Large intestine (tissue), 12 donors: ENCODE measurements around the gene NKD2. TPM values are rescaled to one million over a fixed set of nuclear protein-coding genes. Genes with fewer than 3 reads are reported as not detected.

Experiments
- DNase-seq, 2 donors: peaks; one replicate each; pipeline versions ENCODE4 v3.0.0 to v3.0.0-alpha.2; 2013
- H3K27ac ChIP-seq: one replicate; pipeline ENCODE4 v1.5.1; 2013; ENCODE audit warnings: low read length
- H3K27me3 ChIP-seq: 2 replicates; pipeline ENCODE4 v1.6.1; 2013; ENCODE audit warnings: low read length; ENCODE audit not compliant: control insufficient read depth, insufficient read depth
- H3K36me3 ChIP-seq: 2 replicates; pipeline ENCODE4 v1.6.1; 2013; ENCODE audit warnings: low read length; ENCODE audit not compliant: control insufficient read depth, insufficient read depth
- H3K4me1 ChIP-seq: one replicate; pipeline ENCODE4 v1.6.1; 2013; ENCODE audit warnings: low read length; ENCODE audit not compliant: control insufficient read depth, insufficient read depth
- H3K4me3 ChIP-seq: one replicate; pipeline ENCODE4 v1.5.1; 2013; ENCODE audit warnings: low read length
- H3K9me3 ChIP-seq: one replicate; pipeline ENCODE4 v1.6.1; 2013; ENCODE audit warnings: mild to moderate bottlenecking, low read depth, low read length, moderate library complexity; ENCODE audit not compliant: control insufficient read depth
- WGBS: methylation state at CpG from one replicate; pipeline ENCODE4 v1.1.5; 2013; ENCODE audit warnings: low lambda C conversion rate; ENCODE audit not compliant: insufficient coverage; 5-methylcytosine and 5-hydroxymethylcytosine counted together
- long read RNA-seq, 11 donors: transcript quantifications; one replicate each; lab custom pipeline, GENCODE V29; 2026
- polyA plus RNA-seq: library from polyadenylated mRNA; unstranded; fragments of 120-200 nt; gene quantifications from one replicate; pipeline ENCODE4 v1.2.1, GENCODE V29; 2013

NKD2 gene
- 15.2 TPM for polyA plus RNA-seq
- long read RNA-seq, donor 1, partial matches to known transcripts, result 0 of 2 reads
- long read RNA-seq, donor 1, other reads (novel, unspliced or antisense), result 0 of 2 reads
- long read RNA-seq, donor 2, partial matches to known transcripts, result 7 of 9 reads
- long read RNA-seq, donor 2, other reads (novel, unspliced or antisense), result 0 of 9 reads
- long read RNA-seq, donor 3, partial matches to known transcripts, result 13 of 22 reads
- long read RNA-seq, donor 3, other reads (novel, unspliced or antisense), result 6 of 22 reads
- long read RNA-seq, donor 4, result 0 reads
- long read RNA-seq, donor 5, result 0 reads
- long read RNA-seq, donor 6, result 0 reads
- long read RNA-seq, donor 7, partial matches to known transcripts, result 0 of 1 reads
- long read RNA-seq, donor 7, other reads (novel, unspliced or antisense), result 0 of 1 reads
- long read RNA-seq, donor 8, partial matches to known transcripts, result 0 of 2 reads
- long read RNA-seq, donor 8, other reads (novel, unspliced or antisense), result 0 of 2 reads
- long read RNA-seq, donor 9, partial matches to known transcripts, result 0 of 2 reads
- long read RNA-seq, donor 9, other reads (novel, unspliced or antisense), result 0 of 2 reads
- long read RNA-seq, donor 10, partial matches to known transcripts, result 0 of 1 reads
- long read RNA-seq, donor 10, other reads (novel, unspliced or antisense), result 0 of 1 reads
- long read RNA-seq, donor 11, partial matches to known transcripts, result 0 of 2 reads
- long read RNA-seq, donor 11, other reads (novel, unspliced or antisense), result 0 of 2 reads

GRCh38 chr5:1008451-1009358 lies at the start of gene NKD2:
Gene NKD2 (plus strand): TSS chr5:1008802. CDS start chr5:1009058, 256 bp downstream.
- WGBS, result no CpG with 5 or more reads among the region's 108 CpGs
- peak in 1 of 2 donors; percentile 64 for DNase-seq
- Histone ChIP-seq H3K9me3 (peaks cover 5% of the 10 kb centered on the region), H3K27ac (no peak within 1 kb of the TSS), H3K4me3 (peak within 1 kb of the TSS; percentile 53), H3K4me1 (peaks cover 39% of the 10 kb centered on the region), H3K36me3 (peaks cover 10% of the 10 kb centered on the region), H3K27me3 (peaks cover 11% of the 10 kb centered on the region)

GRCh38 chr5:959581-960531 lies 48.7 kb upstream of the NKD2 start:
- Histone ChIP-seq H3K9me3 (no peaks in the 10 kb centered on the region), H3K27me3 (no peaks in the 10 kb centered on the region), H3K27ac (no peak overlapping the region), H3K4me1 (peaks cover 25% of the 10 kb centered on the region), H3K4me3 (no peak overlapping the region), H3K36me3 (no peaks in the 10 kb centered on the region)
- no peak for DNase-seq
- no CpG with 5 or more reads among the region's 47 CpGs for WGBS

DNA sequence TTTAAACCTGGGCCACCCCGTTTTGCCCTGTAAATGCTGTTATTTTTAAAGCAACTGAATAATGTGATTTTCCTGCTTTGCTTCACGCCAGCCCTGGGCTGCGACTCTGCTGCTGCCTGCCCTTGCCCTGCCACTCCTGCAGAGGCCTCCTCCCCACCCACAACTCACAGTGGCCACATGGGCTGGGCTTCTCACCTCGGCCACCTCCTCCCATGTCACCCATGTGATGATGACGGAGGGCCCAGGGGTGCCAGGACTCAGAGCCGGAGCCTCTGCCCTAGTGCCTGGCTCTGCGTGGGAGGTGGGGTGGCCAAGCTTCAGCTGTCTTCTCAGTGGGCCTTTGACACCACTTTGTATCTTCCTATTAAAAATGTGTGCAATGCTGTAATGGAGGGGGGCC lies 48.1 kb upstream of the NKD2 start:
- H3K4me3 ChIP-seq, result no peak overlapping the region
- DNase-seq, result no peak
- H3K4me1 ChIP-seq, result peaks cover 25% of the 10 kb centered on the region
- WGBS, result no CpG with 5 or more reads among the region's 7 CpGs
- no peaks in the 10 kb centered on the region for H3K9me3 ChIP-seq
- H3K36me3 ChIP-seq, result no peaks in the 10 kb centered on the region
- H3K27ac ChIP-seq, result no peak overlapping the region
- H3K27me3 ChIP-seq, result no peaks in the 10 kb centered on the region

DNA sequence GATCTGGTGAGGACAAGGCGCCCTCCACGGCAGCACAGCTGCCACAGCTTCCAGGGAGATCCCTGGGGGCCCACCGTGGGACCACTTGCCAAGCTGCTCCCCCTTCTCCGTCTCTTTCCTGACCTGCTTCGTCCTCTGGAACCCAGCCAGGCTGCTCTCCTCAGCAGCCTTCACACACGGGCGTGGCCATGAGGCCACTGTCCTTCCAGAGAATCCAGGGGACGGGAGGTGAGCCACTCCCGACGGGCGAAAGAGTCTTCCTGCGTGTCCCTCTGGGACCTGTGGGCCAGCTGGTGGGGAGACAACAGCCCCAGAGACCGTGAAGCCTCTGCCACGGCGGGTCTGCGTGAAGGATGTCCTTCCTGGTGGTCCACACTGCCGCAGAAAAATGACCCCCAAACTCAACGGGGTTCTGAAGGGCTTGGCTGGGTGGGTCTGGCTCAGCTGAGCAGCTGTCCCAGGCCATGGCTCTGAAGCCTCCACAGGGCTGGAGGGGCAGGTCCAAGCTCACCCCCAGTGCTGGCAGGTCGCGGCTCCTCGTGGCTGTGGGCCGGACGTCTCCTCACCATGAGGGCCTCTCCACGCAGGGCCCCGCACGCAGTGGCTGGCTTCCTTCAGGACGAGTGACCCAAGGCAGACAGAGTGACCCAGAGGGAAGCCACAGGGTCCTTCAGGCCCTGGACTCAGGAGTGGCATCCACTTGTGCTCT lies 47.4 kb upstream of the NKD2 start:
- Histone ChIP-seq H3K9me3 (no peaks in the 10 kb centered on the region), H3K36me3 (no peaks in the 10 kb centered on the region), H3K4me3 (no peak overlapping the region), H3K4me1 (peaks cover 25% of the 10 kb centered on the region), H3K27ac (no peak overlapping the region), H3K27me3 (no peaks in the 10 kb centered on the region)
- DNase-seq, result no peak
- WGBS, result no CpG with 5 or more reads among the region's 27 CpGs

GRCh38 chr5:961711-962240 lies 46.8 kb upstream of the NKD2 start:
- H3K27me3 ChIP-seq, result no peaks in the 10 kb centered on the region
- no peak for DNase-seq
- no peak overlapping the region for H3K4me3 ChIP-seq
- peaks cover 20% of the 10 kb centered on the region for H3K4me1 ChIP-seq
- H3K9me3 ChIP-seq, result no peaks in the 10 kb centered on the region
- WGBS, result no CpG with 5 or more reads among the region's 24 CpGs
- no peaks in the 10 kb centered on the region for H3K36me3 ChIP-seq
- H3K27ac ChIP-seq, result no peak overlapping the region

DNA sequence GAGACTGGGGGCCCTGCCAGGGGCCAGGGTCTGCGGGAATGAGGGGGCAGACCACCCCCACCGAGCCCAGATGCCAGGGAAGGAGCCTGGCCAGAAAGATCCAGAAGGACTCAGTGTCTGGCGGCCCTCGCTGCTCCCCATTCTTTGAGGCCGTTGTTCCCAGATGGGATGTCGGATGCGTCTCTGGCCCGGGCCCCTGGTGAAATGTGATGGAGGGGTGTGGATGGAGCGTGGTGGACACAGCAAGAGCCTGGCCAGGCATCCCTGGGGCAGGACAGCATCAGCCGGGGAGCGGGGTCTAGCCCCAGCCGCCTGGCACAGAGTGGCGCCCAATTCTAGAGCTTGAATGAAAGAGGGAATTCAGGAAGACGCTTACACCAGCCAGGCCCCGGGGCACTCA lies 46.2 kb upstream of the NKD2 start:
- Histone ChIP-seq H3K27me3 (no peaks in the 10 kb centered on the region), H3K4me3 (no peak overlapping the region), H3K9me3 (no peaks in the 10 kb centered on the region), H3K36me3 (no peaks in the 10 kb centered on the region), H3K4me1 (peaks cover 16% of the 10 kb centered on the region), H3K27ac (no peak overlapping the region)
- no peak for DNase-seq
- WGBS, result no CpG with 5 or more reads among the region's 15 CpGs

DNA sequence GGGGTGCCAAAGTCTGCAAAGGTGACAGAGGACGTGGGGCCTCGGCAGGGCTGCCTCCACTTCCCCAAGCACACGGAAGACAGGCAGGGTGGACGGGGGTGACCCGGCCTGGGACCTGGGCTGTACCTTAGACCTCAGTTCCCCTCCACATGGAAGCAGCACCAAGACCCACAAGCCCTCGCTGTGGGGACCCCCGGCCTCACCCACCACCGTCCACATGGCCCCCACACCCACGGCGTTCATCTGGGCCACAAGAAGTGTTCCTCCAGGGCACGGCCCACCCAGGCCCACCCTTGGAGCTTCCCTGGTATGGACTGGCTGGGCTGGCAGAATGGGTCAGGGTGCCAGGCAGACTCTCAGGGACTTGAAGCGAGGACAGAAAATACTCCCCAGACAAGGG lies 45.8 kb upstream of the NKD2 start:
- WGBS, result no CpG with 5 or more reads among the region's 12 CpGs
- Histone ChIP-seq H3K27ac (no peak overlapping the region), H3K27me3 (peaks cover 2% of the 10 kb centered on the region), H3K4me1 (peaks cover 12% of the 10 kb centered on the region), H3K4me3 (no peak overlapping the region), H3K9me3 (no peaks in the 10 kb centered on the region), H3K36me3 (no peaks in the 10 kb centered on the region)
- DNase-seq, result no peak

GRCh38 chr5:963310-963672 lies 45.3 kb upstream of the NKD2 start:
- Histone ChIP-seq H3K9me3 (no peaks in the 10 kb centered on the region), H3K36me3 (no peaks in the 10 kb centered on the region), H3K4me1 (peaks cover 10% of the 10 kb centered on the region), H3K4me3 (no peak overlapping the region), H3K27me3 (peaks cover 6% of the 10 kb centered on the region), H3K27ac (peak overlapping the region; percentile 36)
- no CpG with 5 or more reads among the region's 10 CpGs for WGBS
- no peak for DNase-seq
